Trophoblast cell (in vitro differentiated cells and primary cell): ENCODE results near the gene PAPOLA.
"Not testable (repeated sequence)": the region's sequence is repeated elsewhere in the genome, so short reads cannot be mapped to it uniquely, and the experiment has no call there.

Source experiments
- DNase-seq, 2 donors: peaks; one replicate each; pipeline ENCODE4 v3.0.0-alpha.2; 2016
- H2AFZ ChIP-seq: 2 replicates; pipeline ENCODE4 v1.6.1; 2013; ENCODE audit warnings: low read length, moderate library complexity, mild to moderate bottlenecking; ENCODE audit not compliant: insufficient read depth, poor library complexity
- H2AK5ac ChIP-seq: 2 replicates; pipeline ENCODE4 v1.6.1; 2013; ENCODE audit warnings: mild to moderate bottlenecking, low read length
- H2BK120ac ChIP-seq: 2 replicates; pipeline ENCODE4 v1.6.1; 2013; ENCODE audit warnings: low read length, mild to moderate bottlenecking, moderate library complexity; ENCODE audit not compliant: insufficient read depth, poor library complexity
- H2BK12ac ChIP-seq: 2 replicates; pipeline ENCODE4 v1.6.1; 2013; ENCODE audit warnings: mild to moderate bottlenecking, low read length, moderate library complexity
- H2BK5ac ChIP-seq: 2 replicates; pipeline ENCODE4 v1.6.1; 2013; ENCODE audit warnings: low read length, low read depth, moderate library complexity, mild to moderate bottlenecking; ENCODE audit not compliant: poor library complexity
- H3K14ac ChIP-seq: 2 replicates; pipeline ENCODE4 v1.6.1; 2013; ENCODE audit warnings: mild to moderate bottlenecking, low read length
- H3K18ac ChIP-seq: 2 replicates; pipeline ENCODE4 v1.6.1; 2013; ENCODE audit warnings: mild to moderate bottlenecking, low read length
- H3K23ac ChIP-seq: 2 replicates; pipeline ENCODE4 v1.6.1; 2013; ENCODE audit warnings: low read length
- H3K27ac ChIP-seq: 2 replicates; pipeline ENCODE4 v1.5.1; 2013; ENCODE audit warnings: low read depth, mild to moderate bottlenecking, inconsistent platforms, low read length, moderate library complexity
- H3K27me3 ChIP-seq: 2 replicates; pipeline ENCODE4 v1.6.1; 2013; ENCODE audit warnings: inconsistent platforms, mild to moderate bottlenecking, low read length, moderate library complexity; ENCODE audit not compliant: insufficient read depth
- H3K36me3 ChIP-seq, 2 experiments: 1 replicate in 1 of 2; 2 replicates in 1 of 2; pipeline ENCODE4 v1.6.1; 2013; ENCODE audit warnings: low read length in 2 of 2, mild to moderate bottlenecking in 2 of 2, moderate library complexity in 1 of 2; ENCODE audit not compliant: insufficient read depth in 2 of 2, control insufficient read depth in 1 of 2
- H3K4ac ChIP-seq: 2 replicates; pipeline ENCODE4 v1.6.1; 2013; ENCODE audit warnings: low read depth, mild to moderate bottlenecking, low read length, moderate library complexity
- H3K4me1 ChIP-seq, 2 experiments: 1 replicate in 1 of 2; 2 replicates in 1 of 2; pipeline ENCODE4 v1.6.1; 2013; ENCODE audit warnings: low read length in 2 of 2, mild to moderate bottlenecking in 2 of 2, moderate library complexity in 1 of 2; ENCODE audit not compliant: insufficient read depth in 2 of 2, control insufficient read depth in 1 of 2
- H3K4me2 ChIP-seq: 2 replicates; pipeline ENCODE4 v1.6.1; 2013; ENCODE audit warnings: inconsistent platforms, mild to moderate bottlenecking, low read length, moderate library complexity
- H3K4me3 ChIP-seq: 2 replicates; pipeline ENCODE4 v1.5.1; 2013; ENCODE audit warnings: mild to moderate bottlenecking, low read depth, low read length, inconsistent platforms
- H3K79me1 ChIP-seq: one replicate; pipeline ENCODE4 v1.6.1; 2013; ENCODE audit warnings: low read length
- H3K79me2 ChIP-seq: 2 replicates; pipeline ENCODE4 v1.6.1; 2013; ENCODE audit warnings: low read length, mild to moderate bottlenecking; ENCODE audit not compliant: control insufficient read depth, insufficient read depth, poor library complexity
- H3K9ac ChIP-seq: 2 replicates; pipeline ENCODE4 v1.6.1; 2013; ENCODE audit warnings: mild to moderate bottlenecking, low read length
- H3K9me3 ChIP-seq: 2 replicates; pipeline ENCODE4 v1.6.1; 2013; ENCODE audit warnings: low read depth, mild to moderate bottlenecking, control low read depth, inconsistent platforms, low read length; ENCODE audit not compliant: insufficient read depth
- H4K12ac ChIP-seq: 2 replicates; pipeline ENCODE4 v1.6.1; 2013; ENCODE audit warnings: low read depth, mild to moderate bottlenecking, low read length, moderate library complexity
- H4K8ac ChIP-seq: 2 replicates; pipeline ENCODE4 v1.6.1; 2013; ENCODE audit warnings: low read depth, mild to moderate bottlenecking, low read length, moderate library complexity
- H4K91ac ChIP-seq: one replicate; pipeline ENCODE4 v1.6.1; 2013; ENCODE audit warnings: low read depth, mild to moderate bottlenecking, low read length, moderate library complexity
- WGBS: extraction: QIAGEN DNeasy Blood & Tissue Kit; methylation state at CpG from one replicate; pipeline ENCODE4 v1.1.7; 2013; ENCODE audit warnings: missing lambda C conversion rate; ENCODE audit not compliant: insufficient read length, insufficient coverage; ENCODE audit errors: extremely low coverage; 5-methylcytosine and 5-hydroxymethylcytosine counted together

The PAPOLA gene

GRCh38 chr14:96470967-96471366, 31.2 kb upstream of the PAPOLA start:
- H4K91ac ChIP-seq, H2BK5ac ChIP-seq, H4K12ac ChIP-seq, H3K9ac ChIP-seq, H3K4me2 ChIP-seq, H3K27me3 ChIP-seq, H3K18ac ChIP-seq, H3K79me2 ChIP-seq, H3K36me3 ChIP-seq, H2AK5ac ChIP-seq, H2BK120ac ChIP-seq, H3K4me1 ChIP-seq, H3K4me3 ChIP-seq, H3K79me1 ChIP-seq, H3K27ac ChIP-seq, H2AFZ ChIP-seq, H2BK12ac ChIP-seq, H3K14ac ChIP-seq, H3K9me3 ChIP-seq, H4K8ac ChIP-seq, H3K23ac ChIP-seq, H3K4ac ChIP-seq, DNase-seq: not testable (repeated sequence)
- no CpG with 5 or more reads among the region's 4 CpGs for WGBS

GRCh38 chr14:96478119-96478518, 24.1 kb upstream of the PAPOLA start:
- WGBS, result no CpG with 5 or more reads among the region's 6 CpGs

GRCh38 chr14:96479435-96480146, 22.6 kb upstream of the PAPOLA start:
- no CpG with 5 or more reads among the region's 10 CpGs for WGBS
- no peak overlapping the region for H2AFZ ChIP-seq
- H3K27me3 ChIP-seq, result no peaks in the 10 kb centered on the region
- peak overlapping the region; percentile 23 for H4K8ac ChIP-seq
- peaks cover 2% of the 10 kb centered on the region for H3K79me1 ChIP-seq
- H3K79me2 ChIP-seq, result no peaks in the 10 kb centered on the region
- peak overlapping the region; percentile 17 for H2BK12ac ChIP-seq
- H3K14ac ChIP-seq, result peak overlapping the region; percentile 53
- no peak overlapping the region for H4K12ac ChIP-seq
- H3K9me3 ChIP-seq, result no peaks in the 10 kb centered on the region
- H3K4me2 ChIP-seq, result no peak overlapping the region
- H3K18ac ChIP-seq, result peak overlapping the region; percentile 56
- no peak overlapping the region for H2AK5ac ChIP-seq
- no peaks in the 10 kb centered on the region for H3K36me3 ChIP-seq
- DNase-seq, result peak; percentile 92 to 94
- H3K9ac ChIP-seq, result no peak overlapping the region
- H4K91ac ChIP-seq, result peak overlapping the region; percentile 66
- H3K4me3 ChIP-seq, result no peak overlapping the region
- H2BK5ac ChIP-seq, result no peak overlapping the region
- H3K4me1 ChIP-seq, result peaks cover 2 to 5% of the 10 kb centered on the region in 2 experiments
- H3K23ac ChIP-seq, result no peak overlapping the region
- H3K27ac ChIP-seq, result peak overlapping the region; percentile 45
- H3K4ac ChIP-seq, result no peak overlapping the region
- peak overlapping the region; percentile 44 for H2BK120ac ChIP-seq

More at GRCh38 chr14:96478119-96478518, 24.1 kb upstream of the PAPOLA start:
- H2BK5ac ChIP-seq, result no peak overlapping the region
- H2BK120ac ChIP-seq, result no peak overlapping the region
- H2AFZ ChIP-seq, result no peak overlapping the region
- H3K27me3 ChIP-seq, result no peaks in the 10 kb centered on the region
- H4K91ac ChIP-seq, result peak overlapping the region; percentile 45
- H3K79me1 ChIP-seq, result peaks cover 2% of the 10 kb centered on the region
- H3K4ac ChIP-seq, result no peak overlapping the region
- H3K23ac ChIP-seq, result no peak overlapping the region
- no peak overlapping the region for H3K9ac ChIP-seq
- H3K9me3 ChIP-seq, result no peaks in the 10 kb centered on the region
- no peak overlapping the region for H4K12ac ChIP-seq
- H3K14ac ChIP-seq, result no peak overlapping the region
- H3K4me2 ChIP-seq, result no peak overlapping the region
- H3K79me2 ChIP-seq, result no peaks in the 10 kb centered on the region
- no peak overlapping the region for H4K8ac ChIP-seq
- peaks cover 2 to 5% of the 10 kb centered on the region in 2 experiments for H3K4me1 ChIP-seq
- no peak for DNase-seq
- no peak overlapping the region for H3K27ac ChIP-seq
- no peak overlapping the region for H2AK5ac ChIP-seq
- no peak overlapping the region for H3K18ac ChIP-seq
- no peaks in the 10 kb centered on the region for H3K36me3 ChIP-seq
- no peak overlapping the region for H3K4me3 ChIP-seq
- H2BK12ac ChIP-seq, result peak overlapping the region; percentile 23

- Histone ChIP-seq H3K18ac (no peak overlapping the region), H4K91ac (no peak overlapping the region), H3K14ac (no peak overlapping the region), H3K79me1 (peaks cover 2% of the 10 kb centered on the region), H3K4me1 (peaks cover 2 to 5% of the 10 kb centered on the region in 2 experiments), H3K23ac (no peak overlapping the region), H2AFZ (no peak overlapping the region), H2AK5ac (no peak overlapping the region), H3K9me3 (no peaks in the 10 kb centered on the region), H3K4me2 (no peak overlapping the region), H2BK12ac (no peak overlapping the region), H3K27me3 (no peaks in the 10 kb centered on the region), H3K36me3 (no peaks in the 10 kb centered on the region), H4K12ac (no peak overlapping the region), H3K27ac (no peak overlapping the region), H2BK120ac (no peak overlapping the region), H3K79me2 (no peaks in the 10 kb centered on the region), H3K4me3 (no peak overlapping the region), H3K9ac (no peak overlapping the region), H3K4ac (no peak overlapping the region), H4K8ac (no peak overlapping the region), H2BK5ac (no peak overlapping the region)
- WGBS, result no CpG with 5 or more reads among the region's 4 CpGs
- no peak for DNase-seq
Measured at GRCh38 chr14:96481731-96482314, 20.4 kb upstream of the PAPOLA start.
